Endothelial cell of umbilical vein (primary cell): ENCODE data around the gene HMCES.

Experiments used
- EZH2 ChIP-seq: IDR thresholded peaks from 2 replicates; pipeline ENCODE4 v1.6.1; 2012; ENCODE audit warnings: borderline replicate concordance, low read depth, mild to moderate bottlenecking, moderate library complexity, low read length, inconsistent platforms; ENCODE audit not compliant: severe bottlenecking
- POLR2A ChIP-seq: IDR thresholded peaks from 2 replicates; pipeline ENCODE4 v1.6.1; 2012; ENCODE audit warnings: low read depth, mild to moderate bottlenecking, control low read depth, low read length
- TF ChIP-seq, protein P1 (sequence below), 2 donors: IDR thresholded peaks; 1 replicate in 1 of 2; 2 replicates in 1 of 2; pipeline ENCODE4 v1.5.1; 2011; ENCODE audit warnings: low read length in 2 of 2, mild to moderate bottlenecking in 2 of 2, moderate library complexity in 2 of 2, control low read depth in 1 of 2, inconsistent platforms in 1 of 2, low read depth in 1 of 2; ENCODE audit not compliant: insufficient read depth in 1 of 2; ENCODE audit errors: extremely low read depth in 1 of 2

- TF ChIP-seq, protein P1, sequence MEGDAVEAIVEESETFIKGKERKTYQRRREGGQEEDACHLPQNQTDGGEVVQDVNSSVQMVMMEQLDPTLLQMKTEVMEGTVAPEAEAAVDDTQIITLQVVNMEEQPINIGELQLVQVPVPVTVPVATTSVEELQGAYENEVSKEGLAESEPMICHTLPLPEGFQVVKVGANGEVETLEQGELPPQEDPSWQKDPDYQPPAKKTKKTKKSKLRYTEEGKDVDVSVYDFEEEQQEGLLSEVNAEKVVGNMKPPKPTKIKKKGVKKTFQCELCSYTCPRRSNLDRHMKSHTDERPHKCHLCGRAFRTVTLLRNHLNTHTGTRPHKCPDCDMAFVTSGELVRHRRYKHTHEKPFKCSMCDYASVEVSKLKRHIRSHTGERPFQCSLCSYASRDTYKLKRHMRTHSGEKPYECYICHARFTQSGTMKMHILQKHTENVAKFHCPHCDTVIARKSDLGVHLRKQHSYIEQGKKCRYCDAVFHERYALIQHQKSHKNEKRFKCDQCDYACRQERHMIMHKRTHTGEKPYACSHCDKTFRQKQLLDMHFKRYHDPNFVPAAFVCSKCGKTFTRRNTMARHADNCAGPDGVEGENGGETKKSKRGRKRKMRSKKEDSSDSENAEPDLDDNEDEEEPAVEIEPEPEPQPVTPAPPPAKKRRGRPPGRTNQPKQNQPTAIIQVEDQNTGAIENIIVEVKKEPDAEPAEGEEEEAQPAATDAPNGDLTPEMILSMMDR (IDR thresholded peaks at IDR 0.05; ENCODE audit: extremely low read depth in 1 of 2, insufficient read depth in 1 of 2, low read depth in 1 of 2, low read length in 2 of 2): no peak
- TF ChIP-seq EZH2 (no peak), POLR2A (no peak)
These were observed 820 bp upstream of the HMCES start for GRCh38 chr3:129277829-129278271.
